ENCODE measurements around the gene GOT2.
A peak's percentile ranks its signal among the peaks of the same experiment; 100 is the strongest.

The GOT2 gene

GRCh38 chr16:58732545-58733247 is 1.4 kb downstream of the GOT2 start:
- peak overlapping the region; percentile 97 to 100; a peak in 3 of 4 replicates for H3K4me3 ChIP-seq (ENCODE audit: low read depth in 1 of 2, low read length in 2 of 2)
- ATAC-seq (ENCODE audit: insufficient read depth, low read depth) (no peak), DNase-seq (no peak)
- H4K20me1 ChIP-seq (ENCODE audit: insufficient read depth, low read length) = peaks cover 40% of the 10 kb centered on the region
- no peaks in the 10 kb centered on the region for H3K27me3 ChIP-seq (ENCODE audit: insufficient read depth, low read length, poor library complexity)
- H3K79me2 ChIP-seq (ENCODE audit: insufficient read depth, low read length) = peaks cover 67% of the 10 kb centered on the region
- H3K27ac ChIP-seq (ENCODE audit: low read length) = peak overlapping the region; percentile 91
- H3K36me3 ChIP-seq (ENCODE audit: insufficient read depth, low read length) = peaks cover 27% of the 10 kb centered on the region
- H3K9ac ChIP-seq (ENCODE audit: low read depth, low read length) = peak overlapping the region; percentile 98
- peak overlapping the region; percentile 92 for H3K4me2 ChIP-seq (ENCODE audit: insufficient read depth, low read length)
- peaks cover 38% of the 10 kb centered on the region for H3K4me1 ChIP-seq (ENCODE audit: insufficient read depth, low read length)
- H2AFZ ChIP-seq (ENCODE audit: low read depth, low read length) = peak overlapping the region; percentile 99; the same call in 1 of the 2 replicates
- TF ChIP-seq, protein P1, sequence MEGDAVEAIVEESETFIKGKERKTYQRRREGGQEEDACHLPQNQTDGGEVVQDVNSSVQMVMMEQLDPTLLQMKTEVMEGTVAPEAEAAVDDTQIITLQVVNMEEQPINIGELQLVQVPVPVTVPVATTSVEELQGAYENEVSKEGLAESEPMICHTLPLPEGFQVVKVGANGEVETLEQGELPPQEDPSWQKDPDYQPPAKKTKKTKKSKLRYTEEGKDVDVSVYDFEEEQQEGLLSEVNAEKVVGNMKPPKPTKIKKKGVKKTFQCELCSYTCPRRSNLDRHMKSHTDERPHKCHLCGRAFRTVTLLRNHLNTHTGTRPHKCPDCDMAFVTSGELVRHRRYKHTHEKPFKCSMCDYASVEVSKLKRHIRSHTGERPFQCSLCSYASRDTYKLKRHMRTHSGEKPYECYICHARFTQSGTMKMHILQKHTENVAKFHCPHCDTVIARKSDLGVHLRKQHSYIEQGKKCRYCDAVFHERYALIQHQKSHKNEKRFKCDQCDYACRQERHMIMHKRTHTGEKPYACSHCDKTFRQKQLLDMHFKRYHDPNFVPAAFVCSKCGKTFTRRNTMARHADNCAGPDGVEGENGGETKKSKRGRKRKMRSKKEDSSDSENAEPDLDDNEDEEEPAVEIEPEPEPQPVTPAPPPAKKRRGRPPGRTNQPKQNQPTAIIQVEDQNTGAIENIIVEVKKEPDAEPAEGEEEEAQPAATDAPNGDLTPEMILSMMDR (IDR thresholded peaks at IDR 0.05; ENCODE audit: borderline replicate concordance, extremely low read depth, low read length, poor library complexity, severe bottlenecking) = no peak
- TF ChIP-seq EZH2 (IDR thresholded peaks at IDR 0.05; ENCODE audit: borderline replicate concordance, low read depth, low read length, severe bottlenecking) = no peak
- H3K9me3 ChIP-seq (ENCODE audit: insufficient read depth, low read length, severe bottlenecking) = no peaks in the 10 kb centered on the region

DNA sequence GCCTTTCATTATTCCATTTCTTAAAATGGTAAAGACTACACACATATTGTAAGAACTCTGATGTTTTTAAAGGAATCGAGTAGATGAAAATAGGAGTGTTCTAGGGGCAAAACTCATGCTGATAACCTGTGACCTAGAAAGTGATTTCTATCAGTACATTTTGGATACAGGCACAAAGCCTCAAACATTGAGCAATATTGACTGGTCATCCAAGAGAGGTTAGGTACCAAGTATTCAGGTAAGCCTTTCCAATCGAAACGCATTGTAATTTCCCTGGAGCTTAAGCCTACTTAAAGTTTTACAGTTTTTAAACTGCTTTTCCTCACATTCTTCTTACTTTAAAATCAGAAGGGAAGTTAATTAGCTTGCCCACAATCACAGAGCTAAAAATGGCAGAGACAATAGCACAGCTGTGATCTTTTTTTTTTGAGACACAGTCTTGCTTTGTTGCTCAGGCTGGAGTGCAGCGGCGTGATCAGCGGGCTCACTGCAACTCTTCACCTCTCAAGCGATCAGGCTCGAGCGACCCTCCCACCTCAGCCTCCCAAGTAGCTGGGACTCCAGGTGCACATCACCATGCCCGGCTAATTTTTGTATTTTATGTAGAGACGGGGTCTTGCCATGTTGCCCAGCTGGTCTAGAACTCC is 3.3 kb downstream of the GOT2 start:
- Histone ChIP-seq H3K4me3 (ENCODE audit: low read depth in 1 of 2, low read length in 2 of 2) (no peak overlapping the region), H3K9ac (ENCODE audit: low read depth, low read length) (no peak overlapping the region), H3K27me3 (ENCODE audit: insufficient read depth, low read length, poor library complexity) (no peaks in the 10 kb centered on the region), H3K4me2 (ENCODE audit: insufficient read depth, low read length) (peak overlapping the region; percentile 92; the same call in 1 of the 2 replicates), H3K36me3 (ENCODE audit: insufficient read depth, low read length) (peaks cover 31% of the 10 kb centered on the region), H2AFZ (ENCODE audit: low read depth, low read length) (no peak overlapping the region), H3K4me1 (ENCODE audit: insufficient read depth, low read length) (peaks cover 38% of the 10 kb centered on the region), H3K79me2 (ENCODE audit: insufficient read depth, low read length) (peaks cover 83% of the 10 kb centered on the region), H3K27ac (ENCODE audit: low read length) (no peak overlapping the region), H3K9me3 (ENCODE audit: insufficient read depth, low read length, severe bottlenecking) (no peaks in the 10 kb centered on the region), H4K20me1 (ENCODE audit: insufficient read depth, low read length) (peaks cover 50% of the 10 kb centered on the region)
- DNase-seq = no peak
- TF ChIP-seq, protein P1 (IDR thresholded peaks at IDR 0.05; ENCODE audit: borderline replicate concordance, extremely low read depth, low read length, poor library complexity, severe bottlenecking) = no peak
- TF ChIP-seq EZH2 (IDR thresholded peaks at IDR 0.05; ENCODE audit: borderline replicate concordance, low read depth, low read length, severe bottlenecking) = no peak
- no peak for ATAC-seq (ENCODE audit: insufficient read depth, low read depth)

DNA sequence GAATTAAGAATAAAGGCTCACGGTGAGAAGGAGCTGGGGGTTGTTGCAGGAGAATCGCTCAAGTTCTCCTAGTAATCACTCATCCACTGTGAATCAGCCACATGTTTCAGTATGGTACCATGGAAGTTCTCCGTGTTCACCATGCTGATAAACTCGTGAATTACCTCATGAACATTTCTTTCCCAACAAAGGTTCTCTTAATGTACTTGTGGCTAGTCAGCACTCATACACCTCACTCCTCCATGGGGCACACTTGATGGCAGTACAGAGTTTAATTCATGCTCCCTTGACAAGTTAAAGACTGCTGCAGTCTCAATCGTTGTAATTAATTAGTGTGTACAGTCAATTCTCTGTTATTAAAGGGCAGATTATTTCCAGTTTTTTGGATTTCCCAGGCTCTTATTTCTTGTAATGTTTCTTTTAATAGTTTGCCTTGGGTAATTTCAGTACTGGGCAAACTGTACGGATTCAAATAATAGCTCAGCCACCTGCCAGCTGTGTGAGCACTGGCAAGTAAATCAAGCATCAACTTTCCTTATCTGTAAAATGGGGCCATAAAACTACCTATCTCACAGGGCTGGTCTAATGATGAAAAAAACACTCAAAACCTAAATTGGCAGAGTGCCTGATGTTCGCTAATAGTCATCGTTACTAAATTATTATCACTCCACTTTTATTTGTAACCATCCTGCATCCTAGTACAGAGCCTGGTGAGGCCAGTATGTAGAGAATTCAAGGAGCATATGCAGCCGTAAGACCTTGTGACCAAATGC is 6.1 kb downstream of the GOT2 start:
- peaks cover 48% of the 10 kb centered on the region for H3K36me3 ChIP-seq (ENCODE audit: insufficient read depth, low read length)
- peaks cover 24% of the 10 kb centered on the region for H3K4me1 ChIP-seq (ENCODE audit: insufficient read depth, low read length)
- no peak overlapping the region for H3K4me3 ChIP-seq (ENCODE audit: low read depth in 1 of 2, low read length in 2 of 2)
- no peak for TF ChIP-seq EZH2 (IDR thresholded peaks at IDR 0.05; ENCODE audit: borderline replicate concordance, low read depth, low read length, severe bottlenecking)
- TF ChIP-seq, protein P1 (IDR thresholded peaks at IDR 0.05; ENCODE audit: borderline replicate concordance, extremely low read depth, low read length, poor library complexity, severe bottlenecking) = no peak
- H3K9me3 ChIP-seq (ENCODE audit: insufficient read depth, low read length, severe bottlenecking) = no peaks in the 10 kb centered on the region
- no peak overlapping the region for H3K9ac ChIP-seq (ENCODE audit: low read depth, low read length)
- ATAC-seq (ENCODE audit: insufficient read depth, low read depth) (no peak), DNase-seq (no peak)
- H3K27me3 ChIP-seq (ENCODE audit: insufficient read depth, low read length, poor library complexity) = no peaks in the 10 kb centered on the region
- no peak overlapping the region for H2AFZ ChIP-seq (ENCODE audit: low read depth, low read length)
- H3K79me2 ChIP-seq (ENCODE audit: insufficient read depth, low read length) = peaks cover 85% of the 10 kb centered on the region
- H3K27ac ChIP-seq (ENCODE audit: low read length) = no peak overlapping the region
- H3K4me2 ChIP-seq (ENCODE audit: insufficient read depth, low read length) = no peak overlapping the region
- peaks cover 59% of the 10 kb centered on the region for H4K20me1 ChIP-seq (ENCODE audit: insufficient read depth, low read length)

Measured in DND-41 (cell line).